ENCODE results near the gene BCKDHB.

DNA sequence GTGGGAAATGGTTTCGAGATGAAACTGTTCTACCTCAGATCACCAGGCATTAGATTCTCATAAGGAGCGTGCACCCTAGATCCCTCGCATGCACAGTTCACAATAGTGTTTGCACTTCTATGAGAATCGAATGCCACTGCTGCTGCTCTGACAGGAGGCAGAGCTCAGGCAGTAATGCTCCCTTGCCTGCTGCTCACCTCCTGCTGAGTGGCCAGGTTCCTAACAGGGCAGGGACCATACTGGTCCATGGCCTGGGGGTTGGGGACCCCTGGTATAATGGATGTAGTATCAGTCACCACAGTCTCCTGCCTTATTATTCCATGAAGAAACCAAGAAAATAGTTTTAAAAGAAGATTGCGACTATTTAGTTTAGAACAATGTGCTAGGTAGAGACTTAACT is 127.5 kb downstream of the BCKDHB start:
- TF ChIP-seq, protein P1, sequence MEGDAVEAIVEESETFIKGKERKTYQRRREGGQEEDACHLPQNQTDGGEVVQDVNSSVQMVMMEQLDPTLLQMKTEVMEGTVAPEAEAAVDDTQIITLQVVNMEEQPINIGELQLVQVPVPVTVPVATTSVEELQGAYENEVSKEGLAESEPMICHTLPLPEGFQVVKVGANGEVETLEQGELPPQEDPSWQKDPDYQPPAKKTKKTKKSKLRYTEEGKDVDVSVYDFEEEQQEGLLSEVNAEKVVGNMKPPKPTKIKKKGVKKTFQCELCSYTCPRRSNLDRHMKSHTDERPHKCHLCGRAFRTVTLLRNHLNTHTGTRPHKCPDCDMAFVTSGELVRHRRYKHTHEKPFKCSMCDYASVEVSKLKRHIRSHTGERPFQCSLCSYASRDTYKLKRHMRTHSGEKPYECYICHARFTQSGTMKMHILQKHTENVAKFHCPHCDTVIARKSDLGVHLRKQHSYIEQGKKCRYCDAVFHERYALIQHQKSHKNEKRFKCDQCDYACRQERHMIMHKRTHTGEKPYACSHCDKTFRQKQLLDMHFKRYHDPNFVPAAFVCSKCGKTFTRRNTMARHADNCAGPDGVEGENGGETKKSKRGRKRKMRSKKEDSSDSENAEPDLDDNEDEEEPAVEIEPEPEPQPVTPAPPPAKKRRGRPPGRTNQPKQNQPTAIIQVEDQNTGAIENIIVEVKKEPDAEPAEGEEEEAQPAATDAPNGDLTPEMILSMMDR (IDR thresholded peaks at IDR 0.05), result no peak
- TF ChIP-seq POLR2A (IDR thresholded peaks at IDR 0.05) (no peak), POLR2AphosphoS5 (IDR thresholded peaks at IDR 0.05; ENCODE audit: insufficient read depth in 1 of 2, low read depth in 1 of 2) (no peak)

Data from vagina (tissue), 2 donors.